Fibroblast of villous mesenchyme (primary cell): ENCODE results near the gene MOCS1. TPM values are rescaled to one million over a fixed set of nuclear protein-coding genes. Genes with fewer than 3 reads are reported as not detected.

Experiments
- DNase-seq: peaks from one replicate; pipeline ENCODE4 v3.0.0-alpha.2; 2010; ENCODE audit warnings: low read depth
- H3K4me3 ChIP-seq: 2 replicates; pipeline ENCODE4 v1.5.1; 2011; ENCODE audit warnings: low read depth, mild to moderate bottlenecking, low read length
- total RNA-seq: library from RNA; depleted of rRNA; stranded (reverse); fragments of >200 nt; gene quantifications from 2 replicates; pipeline ENCODE4 v1.2.3, GENCODE V29; 2012
- TF ChIP-seq, protein P1 (sequence below): IDR thresholded peaks from 2 replicates; pipeline ENCODE4 v1.5.1; 2012; ENCODE audit warnings: low read depth, mild to moderate bottlenecking, low read length; ENCODE audit not compliant: insufficient read depth

The MOCS1 gene
- total RNA-seq, 1 donor: 10.8 TPM

DNA sequence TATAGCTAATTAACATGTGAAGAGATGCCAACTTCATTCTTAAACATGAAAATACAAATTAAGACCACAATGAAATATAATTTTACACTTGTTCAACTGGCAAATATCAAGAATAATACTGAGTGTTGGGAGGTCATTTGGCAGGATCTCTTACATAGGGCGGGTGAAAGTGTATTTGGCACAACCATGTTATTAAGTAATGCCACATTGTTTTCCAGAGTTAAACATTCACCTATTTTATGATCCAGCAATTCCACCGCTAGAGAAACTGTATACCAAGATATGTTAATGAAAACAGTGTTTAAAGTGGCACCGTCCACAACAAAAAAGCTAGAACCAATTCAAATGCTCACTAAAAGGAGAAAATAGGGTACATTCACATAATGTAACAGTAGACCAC, 14.1 kb downstream of the MOCS1 start:
- DNase-seq: no peak
- H3K4me3 ChIP-seq: no peak overlapping the region
- TF ChIP-seq, protein P1, sequence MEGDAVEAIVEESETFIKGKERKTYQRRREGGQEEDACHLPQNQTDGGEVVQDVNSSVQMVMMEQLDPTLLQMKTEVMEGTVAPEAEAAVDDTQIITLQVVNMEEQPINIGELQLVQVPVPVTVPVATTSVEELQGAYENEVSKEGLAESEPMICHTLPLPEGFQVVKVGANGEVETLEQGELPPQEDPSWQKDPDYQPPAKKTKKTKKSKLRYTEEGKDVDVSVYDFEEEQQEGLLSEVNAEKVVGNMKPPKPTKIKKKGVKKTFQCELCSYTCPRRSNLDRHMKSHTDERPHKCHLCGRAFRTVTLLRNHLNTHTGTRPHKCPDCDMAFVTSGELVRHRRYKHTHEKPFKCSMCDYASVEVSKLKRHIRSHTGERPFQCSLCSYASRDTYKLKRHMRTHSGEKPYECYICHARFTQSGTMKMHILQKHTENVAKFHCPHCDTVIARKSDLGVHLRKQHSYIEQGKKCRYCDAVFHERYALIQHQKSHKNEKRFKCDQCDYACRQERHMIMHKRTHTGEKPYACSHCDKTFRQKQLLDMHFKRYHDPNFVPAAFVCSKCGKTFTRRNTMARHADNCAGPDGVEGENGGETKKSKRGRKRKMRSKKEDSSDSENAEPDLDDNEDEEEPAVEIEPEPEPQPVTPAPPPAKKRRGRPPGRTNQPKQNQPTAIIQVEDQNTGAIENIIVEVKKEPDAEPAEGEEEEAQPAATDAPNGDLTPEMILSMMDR: no peak

DNA sequence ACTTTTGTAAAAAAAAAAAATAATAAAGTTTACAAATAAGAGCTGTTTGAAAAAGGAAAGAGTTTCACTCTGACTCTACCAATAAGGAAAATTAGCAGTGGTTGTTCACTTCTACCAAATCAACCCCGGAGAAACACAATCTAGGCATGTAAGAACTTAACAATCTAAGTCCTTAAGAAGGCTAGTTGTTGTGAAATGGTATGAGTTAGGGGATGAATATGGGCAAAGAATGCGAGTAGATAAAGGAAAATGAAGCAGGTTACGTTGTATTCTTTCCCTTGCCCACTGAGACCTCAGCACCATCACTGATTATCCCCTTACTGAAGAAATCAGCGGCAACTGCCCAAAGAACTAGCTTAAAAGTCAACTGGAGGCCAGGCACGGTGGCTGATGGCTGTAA, 15.4 kb downstream of the MOCS1 start:
- DNase-seq: no peak
- no peak overlapping the region for H3K4me3 ChIP-seq
- TF ChIP-seq, protein P1: no peak

DNA sequence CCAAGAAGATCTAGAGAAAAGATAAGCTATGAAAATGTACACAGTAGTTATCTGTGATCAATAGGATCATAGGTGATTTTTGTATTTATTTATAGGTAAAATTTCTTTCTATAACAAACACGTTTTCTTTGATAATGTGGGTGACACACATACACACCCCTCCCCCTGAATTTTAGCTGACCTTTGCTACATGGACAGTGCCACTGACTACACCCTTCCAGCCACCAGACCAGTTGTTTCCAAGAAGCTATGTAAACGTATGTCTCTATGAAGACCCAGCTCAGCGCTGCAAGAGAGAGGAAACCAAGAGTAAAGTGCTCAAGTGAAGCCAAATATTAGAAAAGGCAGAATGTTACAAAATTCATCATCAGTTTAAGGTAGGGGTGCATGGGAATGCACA, 16.3 kb downstream of the MOCS1 start:
- TF ChIP-seq, protein P1: no peak
- no peak for DNase-seq
- no peak overlapping the region for H3K4me3 ChIP-seq

DNA sequence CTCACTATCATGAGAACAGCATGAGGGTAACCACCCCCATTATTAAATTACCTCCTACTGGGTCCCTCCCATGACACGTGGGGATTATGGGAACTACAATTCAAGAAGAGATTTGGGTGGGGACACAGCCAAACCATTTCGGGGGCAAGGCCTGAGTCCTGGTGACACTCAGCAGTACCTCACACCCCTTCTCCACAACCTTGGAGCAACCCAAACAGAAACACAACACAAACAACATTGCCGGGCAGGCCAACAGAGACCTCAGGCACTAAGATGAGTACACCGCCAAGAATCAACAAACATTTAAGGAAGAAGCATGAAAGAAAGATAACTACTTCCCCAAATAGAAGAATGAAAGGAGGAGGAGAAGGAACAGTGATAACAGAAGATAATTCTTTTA, 16.9 kb downstream of the MOCS1 start:
- H3K4me3 ChIP-seq: no peak overlapping the region
- DNase-seq: no peak
- TF ChIP-seq, protein P1: no peak

DNA sequence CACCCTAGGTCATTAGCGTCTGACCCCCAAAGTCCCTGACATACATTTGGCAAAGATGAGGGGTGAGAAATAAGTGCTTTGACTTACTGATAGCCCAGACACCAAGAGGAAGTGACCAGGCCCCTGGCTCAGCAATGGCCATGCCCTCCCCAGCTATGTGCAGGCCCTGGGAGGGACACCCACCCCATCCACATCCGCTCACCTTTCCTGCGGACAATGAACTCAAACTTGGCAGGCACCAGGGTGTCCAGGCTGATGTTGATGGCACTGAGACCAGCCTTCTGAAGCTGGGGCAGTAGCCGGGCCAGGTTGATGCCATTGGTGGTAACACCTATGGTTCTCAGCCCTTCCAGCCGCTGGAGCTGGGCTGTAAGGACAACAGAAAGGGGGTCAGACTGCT, 18.4 kb downstream of the MOCS1 start:
- no peak for DNase-seq
- no peak overlapping the region for H3K4me3 ChIP-seq
- TF ChIP-seq, protein P1: no peak

DNA sequence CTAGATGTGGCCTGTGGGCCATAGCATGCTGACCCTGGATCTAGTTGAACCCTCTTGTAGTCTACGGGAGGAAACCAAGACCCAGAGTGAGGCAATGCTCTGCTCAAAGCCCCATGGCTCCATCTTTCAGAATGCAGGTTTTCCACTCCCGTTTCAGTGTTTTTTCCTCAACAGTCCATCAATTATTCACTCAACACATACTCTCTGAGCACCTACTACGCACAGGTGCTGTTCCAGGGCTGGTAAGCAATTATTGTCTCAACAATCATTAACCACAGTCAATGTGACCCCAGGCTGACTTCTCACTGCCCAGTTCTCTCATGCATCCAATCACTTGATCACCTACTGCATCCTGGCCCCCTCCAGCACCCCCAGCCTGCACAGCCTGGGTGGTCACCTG, 20.0 kb downstream of the MOCS1 start:
- TF ChIP-seq, protein P1: no peak
- H3K4me3 ChIP-seq: no peak overlapping the region
- no peak for DNase-seq

DNA sequence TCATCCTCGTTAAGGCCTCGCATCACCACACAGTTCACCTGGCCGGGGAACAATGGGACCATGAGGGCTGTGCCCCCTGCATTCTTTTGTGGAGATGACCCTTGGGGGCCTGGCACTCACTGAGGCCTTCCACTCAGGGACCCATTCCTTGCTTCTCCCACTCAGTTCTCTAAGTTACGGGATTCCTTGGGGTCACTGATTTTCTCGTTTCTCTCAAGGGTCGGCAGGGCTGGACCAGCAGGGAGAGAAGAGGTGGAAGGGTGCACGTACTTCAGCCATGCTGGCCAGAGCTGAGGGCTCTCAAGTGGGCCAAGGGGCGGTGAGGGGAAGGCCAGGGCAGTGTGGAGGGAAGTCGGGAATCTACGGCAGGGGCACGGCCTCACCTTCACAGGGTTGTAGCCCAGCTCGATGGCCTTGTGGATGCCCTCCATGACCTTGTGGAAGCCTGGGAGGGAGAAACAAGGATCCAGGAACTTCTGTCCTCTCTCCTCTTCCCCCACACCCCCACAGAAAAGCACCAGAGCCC, 20.8 kb downstream of the MOCS1 start:
- no peak overlapping the region for H3K4me3 ChIP-seq
- TF ChIP-seq, protein P1: no peak

More for the DNA sequence above, 20.8 kb downstream of the MOCS1 start:
- DNase-seq: no peak
